GM18951 (cell line): ENCODE results near the gene JMJD8.
A peak's percentile ranks its signal among the peaks of the same experiment; 100 is the strongest.

ENCODE experiments used
- POLR2A ChIP-seq: IDR thresholded peaks from 4 replicates; pipeline ENCODE4 v1.6.1; 2011; ENCODE audit warnings: mild to moderate bottlenecking; ENCODE audit not compliant: insufficient read length, insufficient read depth; ENCODE audit errors: extremely low read depth
- in situ Hi-C: fragments of 300-500 bp; cut with MboI; formaldehyde crosslinking; loops from one replicate; pipeline ENCODE4 v1.12.0; 2022; ENCODE audit warnings: low sequenced_read_pairs, mixed read lengths, inconsistent platforms; ENCODE audit not compliant: unreplicated experiment

The JMJD8 gene

DNA sequence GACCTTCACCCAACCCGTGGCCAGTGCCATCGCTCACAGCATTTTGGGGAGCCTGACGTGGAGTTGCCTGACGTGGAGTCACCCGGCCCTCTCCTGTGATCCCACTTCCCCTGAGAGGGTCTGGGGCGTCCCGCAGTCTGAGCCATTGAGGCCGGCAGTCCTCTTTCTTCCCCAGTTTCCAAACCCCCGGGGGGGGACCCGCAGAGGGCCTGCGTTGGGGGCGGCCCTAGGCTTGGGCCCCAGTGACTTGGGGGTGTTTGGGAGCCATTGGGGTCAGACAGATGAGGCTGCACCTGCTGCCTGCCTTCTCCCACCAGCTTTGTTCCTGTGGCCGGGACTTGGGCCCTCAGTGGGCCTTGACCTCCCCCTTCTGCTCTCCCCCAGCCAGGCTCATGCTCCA is 14.5 kb downstream of the JMJD8 start:
- in situ Hi-C loops, result no loop called here

DNA sequence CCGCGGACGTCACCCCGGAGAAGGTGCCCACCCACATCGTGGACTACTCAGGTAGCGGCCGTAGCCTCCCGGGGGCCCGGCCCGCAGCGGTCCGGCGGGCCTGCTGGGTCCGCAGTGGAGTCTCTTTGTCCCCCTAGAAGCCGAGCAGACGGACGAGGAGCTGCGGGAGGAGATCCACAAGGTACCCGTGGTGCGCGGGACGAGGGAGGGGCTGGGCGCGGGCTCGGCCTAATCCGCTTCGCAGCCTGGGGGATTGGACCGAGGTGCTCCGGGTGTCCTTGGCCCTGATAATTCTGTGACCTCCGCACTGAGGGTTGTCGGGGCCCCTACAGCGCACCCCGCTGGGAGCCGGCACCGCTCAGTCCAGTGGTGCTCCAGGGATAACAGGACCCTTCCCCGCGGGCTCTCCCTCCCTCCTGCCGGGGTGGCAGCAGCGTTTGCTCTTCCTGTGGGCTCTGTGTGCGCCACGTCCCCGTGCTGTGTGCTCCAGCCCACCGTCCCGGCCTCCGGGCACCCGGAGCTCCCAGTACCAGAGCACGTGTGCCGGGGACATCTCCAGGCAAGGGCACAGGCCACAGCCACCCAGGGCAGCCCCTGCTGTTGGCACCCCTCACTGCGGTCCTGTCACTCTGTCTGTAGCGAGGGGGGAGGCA is 15.5 kb downstream of the JMJD8 start:
- TF ChIP-seq POLR2A, result no peak
- in situ Hi-C loops, result no loop called here

More for the DNA sequence above, 14.5 kb downstream of the JMJD8 start:
- TF ChIP-seq POLR2A, result no peak

DNA sequence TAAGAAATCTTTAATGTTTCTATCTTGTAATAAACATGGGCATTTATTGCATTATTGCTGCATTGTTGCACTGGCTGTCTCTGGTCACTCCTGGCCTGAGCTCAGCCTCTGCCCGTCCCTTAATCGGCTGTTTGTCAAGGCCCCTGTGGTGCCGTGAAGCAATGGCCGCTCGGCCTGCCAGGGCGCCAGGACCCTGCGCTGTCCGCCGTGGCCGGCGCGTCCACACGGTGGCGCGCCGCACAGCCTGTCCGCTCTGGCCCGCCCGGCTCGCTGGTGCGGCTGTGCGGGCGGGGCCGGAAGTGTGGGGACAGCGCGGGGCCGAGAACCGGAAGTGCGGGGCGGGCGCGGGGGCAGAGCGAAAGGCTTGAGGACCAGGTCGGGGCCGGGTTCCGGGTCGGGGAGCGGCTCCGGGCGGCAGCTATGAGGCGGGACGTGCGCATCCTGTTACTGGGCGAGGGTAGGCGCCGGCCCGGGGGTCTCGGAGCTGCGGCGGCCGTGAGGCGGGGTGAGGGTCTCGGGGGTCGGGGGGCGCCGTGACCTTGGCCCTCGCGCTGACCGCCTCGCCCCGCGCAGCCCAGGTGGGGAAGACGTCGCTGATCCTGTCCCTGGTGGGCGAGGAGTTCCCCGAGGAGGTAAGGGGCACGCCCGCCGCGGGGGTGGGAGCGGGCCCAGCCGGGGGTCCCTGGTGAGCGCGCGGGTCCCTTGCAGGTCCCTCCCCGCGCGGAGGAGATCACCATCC is 16.2 kb downstream of the JMJD8 start, which contains the start of gene RHOT2:
TSS of gene RHOT2 (plus strand) at position 353 of the 739 bp plus-strand sequence. CDS start at position 421, 68 bp downstream.
- in situ Hi-C loops, result no loop called here

DNA sequence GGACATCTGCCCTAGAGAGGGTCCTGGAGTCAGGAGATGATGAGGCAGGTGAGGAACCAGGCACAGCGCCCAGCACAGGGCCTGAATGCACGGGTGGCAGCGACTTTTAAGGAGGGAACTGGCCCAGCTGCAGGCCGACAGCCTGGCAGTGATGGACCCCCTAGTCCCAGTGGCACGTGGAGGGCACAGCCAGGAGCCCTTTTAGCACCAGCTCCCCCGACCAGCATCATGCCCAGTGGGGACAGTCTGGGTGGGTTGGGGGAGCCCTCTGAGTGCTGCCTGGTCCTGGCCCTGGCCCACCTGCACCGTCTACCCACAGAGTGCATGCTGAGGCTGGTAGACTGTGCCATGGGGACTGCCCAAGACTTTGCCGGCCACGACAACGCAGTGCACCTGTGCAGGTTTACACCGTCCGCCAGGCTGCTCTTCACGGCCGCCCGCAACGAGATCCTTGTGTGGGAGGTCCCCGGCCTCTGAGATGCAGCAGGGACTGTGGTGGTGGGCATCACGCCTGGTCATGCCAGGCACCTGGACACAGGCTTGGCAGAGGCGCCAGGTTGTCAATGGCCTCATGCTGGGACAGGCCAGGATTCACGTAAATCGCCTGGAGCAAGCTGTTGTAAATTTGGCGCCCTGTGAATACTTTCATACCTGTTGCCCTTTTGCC is 16.9 kb downstream of the JMJD8 start:
- no peak for TF ChIP-seq POLR2A
- in situ Hi-C loops, result no loop called here

More for the DNA sequence above, 16.2 kb downstream of the JMJD8 start, which contains the start of gene RHOT2:
- peak; percentile 93 for TF ChIP-seq POLR2A

DNA sequence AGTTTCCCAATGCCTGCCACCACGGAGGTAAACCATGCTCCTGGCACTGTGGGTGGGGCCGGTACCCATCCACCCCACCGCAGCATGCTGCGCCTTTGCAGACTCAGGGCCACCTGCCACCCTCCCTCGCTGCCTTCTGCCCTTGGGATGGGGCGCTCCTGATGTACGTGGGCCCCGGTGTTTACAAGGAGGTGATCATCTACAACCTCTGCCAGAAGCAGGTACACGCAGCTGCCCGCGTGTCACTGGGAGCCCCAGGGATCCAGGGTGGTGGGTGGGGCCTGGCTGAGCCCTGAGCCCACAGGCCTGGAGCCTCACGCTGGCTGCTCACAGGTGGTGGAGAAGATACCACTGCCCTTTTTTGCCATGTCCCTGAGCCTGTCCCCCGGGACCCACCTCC is 17.6 kb downstream of the JMJD8 start:
- in situ Hi-C loops, result no loop called here
- TF ChIP-seq POLR2A, result no peak

DNA sequence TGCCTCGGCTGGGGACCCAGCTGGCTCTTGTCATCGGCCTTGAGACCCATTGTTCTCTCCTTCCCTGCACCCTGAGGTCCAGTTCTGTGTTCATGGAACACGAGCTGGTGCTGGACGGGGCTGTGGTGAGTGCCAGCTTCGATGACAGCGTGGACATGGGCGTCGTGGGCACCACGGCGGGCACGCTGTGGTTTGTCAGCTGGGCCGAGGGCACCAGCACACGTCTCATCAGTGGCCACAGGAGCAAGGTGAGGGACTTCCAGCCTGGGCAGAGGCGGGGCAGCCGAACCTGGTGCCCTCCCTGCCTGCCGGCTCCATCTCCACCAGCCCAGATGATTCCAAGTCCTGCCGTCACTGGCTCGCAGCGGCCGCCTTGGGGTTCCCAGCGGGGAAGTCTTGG is 21.5 kb downstream of the JMJD8 start:
- in situ Hi-C loops, result no loop called here
- no peak for TF ChIP-seq POLR2A

DNA sequence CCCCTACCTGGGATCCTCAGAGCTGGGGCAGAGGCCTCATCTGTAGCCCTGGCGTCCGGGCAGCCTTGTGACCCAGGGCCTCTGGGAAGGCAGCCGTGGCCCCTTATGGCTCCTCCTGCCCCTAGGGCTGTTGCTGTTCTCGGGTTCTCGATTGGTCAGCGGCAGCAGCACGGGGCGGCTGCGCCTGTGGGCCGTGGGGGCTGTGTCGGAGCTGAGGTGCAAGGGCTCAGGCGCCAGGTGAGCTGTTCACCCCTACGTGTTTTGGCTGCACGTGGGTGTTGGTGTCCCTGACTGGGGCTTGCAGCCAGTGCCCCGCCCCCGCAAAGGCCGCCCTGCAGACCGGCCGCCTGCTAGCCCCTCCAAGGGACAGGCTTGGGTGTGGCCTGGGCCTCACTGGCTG is 22.0 kb downstream of the JMJD8 start:
- in situ Hi-C loops, result no loop called here
- no peak for TF ChIP-seq POLR2A

DNA sequence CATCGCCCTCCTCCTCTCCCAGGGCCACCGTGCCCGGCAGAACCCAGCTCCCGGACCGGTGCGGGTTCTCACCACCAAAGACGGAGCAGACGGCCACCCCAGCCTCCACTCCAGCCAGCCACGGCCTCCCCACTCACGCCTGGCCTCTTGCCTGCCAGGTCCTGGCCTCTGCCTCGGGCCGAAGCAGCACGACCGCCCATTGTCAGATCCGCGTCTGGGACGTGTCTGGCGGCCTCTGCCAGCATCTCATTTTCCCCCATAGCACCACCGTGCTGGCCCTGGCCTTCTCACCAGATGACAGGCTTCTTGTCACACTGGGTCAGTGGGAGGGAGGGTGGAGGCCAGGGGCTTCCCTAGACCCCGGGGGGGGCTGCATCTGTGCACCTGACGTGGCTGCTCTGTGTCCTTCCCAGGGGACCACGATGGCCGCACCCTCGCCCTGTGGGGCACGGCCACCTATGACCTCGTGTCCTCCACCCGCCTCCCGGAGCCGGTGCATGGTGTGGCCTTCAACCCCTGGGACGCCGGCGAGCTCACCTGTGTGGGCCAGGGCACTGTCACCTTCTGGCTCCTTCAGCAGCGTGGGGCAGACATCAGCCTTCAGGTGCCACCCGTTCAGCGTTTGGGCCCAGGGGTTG is 22.8 kb downstream of the JMJD8 start:
- TF ChIP-seq POLR2A, result no peak
- in situ Hi-C loops, result no loop called here

DNA sequence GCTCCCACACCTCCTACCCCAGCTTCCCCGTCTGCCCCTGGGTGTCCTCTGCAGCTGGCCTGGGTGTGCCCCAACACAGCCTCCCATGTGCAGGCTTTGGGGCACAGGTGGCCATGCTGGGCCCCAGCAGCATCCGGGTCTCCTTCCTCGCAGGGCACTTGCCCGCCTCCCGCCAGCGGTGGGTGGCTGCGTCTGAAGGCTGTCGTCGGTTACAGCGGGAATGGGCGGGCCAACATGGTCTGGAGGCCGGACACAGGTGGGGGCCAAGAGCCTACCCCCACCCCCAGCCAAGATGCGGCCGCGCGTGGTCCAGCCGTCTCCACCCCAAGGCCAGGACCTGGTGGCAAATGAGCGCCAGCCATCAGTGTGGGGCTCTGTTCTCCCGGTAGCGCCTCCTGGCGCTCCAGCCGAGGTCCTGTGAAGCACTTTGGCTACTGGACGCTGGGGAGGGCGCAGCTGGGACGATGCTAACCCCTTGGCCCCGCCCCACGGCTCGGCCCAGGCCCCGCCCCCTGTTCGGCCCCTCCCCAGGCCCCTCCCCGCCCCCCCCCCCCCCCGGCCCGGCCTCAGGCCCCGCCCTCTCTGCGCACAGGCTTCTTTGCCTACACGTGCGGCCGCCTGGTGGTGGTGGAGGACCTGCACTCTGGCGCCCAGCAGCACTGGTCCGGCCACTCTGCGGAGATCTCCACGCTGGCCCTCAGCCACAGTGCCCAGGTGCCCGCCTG is 23.5 kb downstream of the JMJD8 start:
- in situ Hi-C loops, result no loop called here
- peak; percentile 20 for TF ChIP-seq POLR2A

DNA sequence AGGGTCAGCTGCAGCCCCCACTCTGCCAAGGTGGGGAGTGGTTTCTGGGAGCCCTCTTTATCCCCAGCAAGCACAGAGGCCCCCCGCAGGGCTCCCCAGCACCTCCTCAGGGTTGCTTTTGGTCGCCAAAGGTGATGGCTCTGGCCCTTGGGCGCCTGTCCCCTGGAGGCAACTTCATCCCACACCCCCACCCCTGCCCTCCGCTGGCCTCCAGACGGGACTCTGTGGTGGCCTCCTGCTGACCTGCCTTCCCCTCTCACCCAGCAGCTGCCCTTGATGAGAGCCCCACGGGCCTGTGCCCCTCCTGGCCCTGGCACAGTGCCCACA is 24.0 kb downstream of the JMJD8 start:
- in situ Hi-C loops, result no loop called here
- TF ChIP-seq POLR2A, result no peak

DNA sequence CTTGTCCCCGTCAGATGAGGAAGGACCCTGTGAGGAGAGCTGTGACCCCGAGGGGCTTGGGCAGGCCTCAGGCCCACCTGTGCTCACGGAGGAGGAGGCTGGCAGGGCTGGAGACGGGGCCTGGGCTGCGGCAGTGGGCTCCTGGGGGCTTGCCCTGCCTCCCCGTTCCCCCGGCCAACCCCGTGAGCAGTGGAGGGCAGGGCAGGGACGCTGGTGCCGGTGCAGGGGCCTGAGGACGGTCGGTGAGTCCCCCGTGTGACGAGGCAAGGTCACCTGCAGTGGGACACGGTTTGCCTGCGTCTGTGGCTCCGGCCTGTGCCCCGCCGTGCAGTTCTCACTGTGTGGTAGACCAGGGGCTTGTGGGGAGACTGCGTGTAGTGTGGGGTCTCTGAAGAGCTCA is 24.5 kb downstream of the JMJD8 start:
- in situ Hi-C loops, result no loop called here
- no peak for TF ChIP-seq POLR2A

DNA sequence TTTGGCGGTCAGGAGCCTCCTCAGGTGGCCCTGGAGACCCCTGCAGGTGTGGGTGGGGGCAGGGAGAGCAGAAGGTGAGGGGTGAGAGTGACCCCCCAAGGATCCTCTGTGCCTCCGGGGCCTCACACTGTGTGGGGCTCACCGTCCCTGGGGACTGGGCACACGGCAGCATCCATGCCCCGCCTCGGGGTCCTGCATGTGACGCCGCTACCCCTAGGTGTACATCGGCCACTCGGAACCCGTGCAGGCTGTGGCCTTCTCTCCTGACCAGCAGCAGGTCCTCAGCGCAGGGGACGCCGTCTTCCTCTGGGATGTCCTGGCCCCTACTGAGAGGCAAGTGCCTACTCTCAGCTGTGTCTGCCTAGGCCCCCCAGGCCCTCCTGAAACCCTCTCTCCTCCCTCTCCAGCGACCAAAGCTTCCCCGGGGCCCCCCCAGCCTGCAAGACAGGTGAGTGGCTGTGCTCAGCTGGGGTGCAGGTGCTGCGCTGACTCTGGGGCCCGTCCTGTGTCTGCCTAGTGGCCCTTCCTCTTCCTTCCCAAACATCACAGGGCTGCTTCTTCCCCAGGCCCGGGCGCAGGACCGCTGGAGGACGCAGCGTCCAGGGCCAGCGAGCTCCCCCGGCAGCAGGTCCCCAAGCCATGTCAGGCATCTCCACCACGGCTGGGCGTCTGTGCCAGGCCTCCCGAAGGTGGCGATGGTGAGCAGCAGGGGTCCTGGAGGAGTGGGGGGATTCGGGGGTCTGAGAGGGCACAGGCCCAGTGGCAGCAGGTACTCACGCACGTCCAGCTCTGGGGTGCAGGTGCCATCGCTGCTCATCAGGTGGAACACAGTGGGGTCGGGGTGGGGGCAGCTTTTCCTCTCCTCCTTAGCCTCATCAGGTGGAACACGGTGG is 25.2 kb downstream of the JMJD8 start:
- in situ Hi-C loops, result no loop called here
- TF ChIP-seq POLR2A, result no peak

DNA sequence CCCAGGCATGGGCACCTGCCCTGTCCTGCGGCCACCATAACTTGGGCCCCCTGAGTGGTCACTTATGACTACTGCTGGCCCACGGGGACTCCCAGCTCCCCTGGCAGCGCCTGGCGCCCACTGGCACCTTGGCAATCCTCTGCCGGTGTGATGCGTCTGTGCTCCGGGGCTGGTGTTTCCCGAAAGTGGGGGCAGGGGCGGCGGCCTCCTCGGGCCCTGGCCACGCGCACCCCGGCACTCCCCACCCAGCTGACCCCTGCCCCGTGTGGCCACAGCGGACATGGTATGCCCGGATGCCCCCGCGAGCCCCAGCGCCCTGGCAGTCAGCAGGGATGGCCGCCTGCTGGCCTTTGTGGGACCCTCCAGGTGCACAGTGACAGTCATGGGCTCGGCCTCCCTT is 26.6 kb downstream of the JMJD8 start:
- TF ChIP-seq POLR2A, result no peak
- in situ Hi-C loops, result no loop called here
